A549 (cell line): ENCODE measurements around the gene CACNA2D4.

Experiments
- CBX2 ChIP-seq: fragments of 200-600 bp; sonication (generic); IDR thresholded peaks from 2 replicates; pipeline ENCODE4 v1.6.1; 2016; ENCODE audit warnings: low read depth, mild to moderate bottlenecking, borderline replicate concordance
- MAFK ChIP-seq: fragments of 450-650 bp; IDR thresholded peaks from 2 replicates; pipeline ENCODE4 v1.6.1; 2014; ENCODE audit not compliant: partially characterized antibody
- MAZ ChIP-seq: fragments of 150-350 bp; IDR thresholded peaks from 2 replicates; pipeline ENCODE4 v1.6.1; 2014; ENCODE audit warnings: antibody characterized with exemption, low read depth, low read length, borderline replicate concordance
- MYC ChIP-seq: IDR thresholded peaks from 2 replicates; pipeline ENCODE4 v1.6.1; 2012; ENCODE audit warnings: mild to moderate bottlenecking, inconsistent platforms, low read length, improper control_type of control experiment, borderline replicate concordance
- POLR2A ChIP-seq: IDR thresholded peaks from 2 replicates; pipeline ENCODE4 v1.6.1; 2012; ENCODE audit warnings: mild to moderate bottlenecking, low read length
- RAD21 ChIP-seq, 2 experiments: fragments of >200 bp in 1 of 2; sonication (Bioruptor Twin) in 1 of 2; formaldehyde crosslinking in 1 of 2; IDR thresholded peaks in 1 of 2; conservative IDR thresholded peaks in 1 of 2; 2 replicates in 1 of 2; 3 replicates in 1 of 2; pipeline ENCODE4 v1.6.1; 2012 to 2018; ENCODE audit warnings: inconsistent platforms in 1 of 2
- RCOR1 ChIP-seq: fragments of 150-350 bp; IDR thresholded peaks from 2 replicates; pipeline ENCODE4 v1.6.1; 2014; ENCODE audit warnings: antibody characterized with exemption, low read length, low read depth
- RFX5 ChIP-seq: fragments of 450-650 bp; IDR thresholded peaks from 2 replicates; pipeline ENCODE4 v1.7.1; 2014; ENCODE audit warnings: antibody characterized with exemption, mild to moderate bottlenecking, moderate library complexity
- ZNF302 ChIP-seq: fragments of 250-450 bp; sonication (Bioruptor Pico); IDR thresholded peaks from 2 replicates; pipeline ENCODE4 v1.9.0; 2021; ENCODE audit warnings: inconsistent platforms, mild to moderate bottlenecking, moderate library complexity
- TF ChIP-seq, protein P1 (sequence below): fragments of 150-350 bp; IDR thresholded peaks from 2 replicates; pipeline ENCODE4 v1.6.1; 2014; ENCODE audit warnings: low read depth, mild to moderate bottlenecking, low read length
- TF ChIP-seq, protein P2 (sequence below): fragments of >200 bp; sonication (Bioruptor Twin); formaldehyde crosslinking; IDR thresholded peaks from 3 replicates; pipeline ENCODE4 v1.5.1; 2016
- TF ChIP-seq, protein P3 (sequence below): IDR thresholded peaks from 2 replicates; pipeline ENCODE4 v1.6.1; 2012
- TF ChIP-seq, protein P4 (sequence below): IDR thresholded peaks from 2 replicates; pipeline ENCODE4 v1.6.1; 2012; ENCODE audit warnings: low read depth, borderline replicate concordance

DNA sequence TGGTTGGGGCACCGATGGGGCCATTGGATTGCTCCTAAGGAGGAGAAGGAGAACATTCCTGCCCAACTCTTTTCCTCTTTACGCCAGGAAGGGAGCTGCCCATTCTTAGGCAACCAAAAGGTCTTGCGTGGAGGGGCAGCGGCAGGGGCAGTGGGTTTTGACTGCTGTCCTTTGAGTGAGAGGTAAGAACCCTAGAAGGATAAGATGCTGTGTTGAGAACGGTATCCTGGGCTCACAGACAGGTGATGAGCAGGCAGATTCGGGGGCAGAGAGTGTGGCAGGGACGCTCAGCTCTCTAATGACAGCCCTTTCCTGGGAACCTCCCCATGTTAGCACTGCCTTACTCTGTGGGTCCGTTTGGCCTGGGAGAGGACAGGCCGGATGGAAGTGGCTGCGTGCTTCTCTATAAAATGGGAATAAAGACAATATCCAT lies 84.8 kb downstream of the CACNA2D4 start:
- no peak for TF ChIP-seq POLR2A
- TF ChIP-seq, protein P1, sequence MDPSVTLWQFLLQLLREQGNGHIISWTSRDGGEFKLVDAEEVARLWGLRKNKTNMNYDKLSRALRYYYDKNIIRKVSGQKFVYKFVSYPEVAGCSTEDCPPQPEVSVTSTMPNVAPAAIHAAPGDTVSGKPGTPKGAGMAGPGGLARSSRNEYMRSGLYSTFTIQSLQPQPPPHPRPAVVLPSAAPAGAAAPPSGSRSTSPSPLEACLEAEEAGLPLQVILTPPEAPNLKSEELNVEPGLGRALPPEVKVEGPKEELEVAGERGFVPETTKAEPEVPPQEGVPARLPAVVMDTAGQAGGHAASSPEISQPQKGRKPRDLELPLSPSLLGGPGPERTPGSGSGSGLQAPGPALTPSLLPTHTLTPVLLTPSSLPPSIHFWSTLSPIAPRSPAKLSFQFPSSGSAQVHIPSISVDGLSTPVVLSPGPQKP = no peak
- no peak for TF ChIP-seq MAZ
- TF ChIP-seq, protein P2, sequence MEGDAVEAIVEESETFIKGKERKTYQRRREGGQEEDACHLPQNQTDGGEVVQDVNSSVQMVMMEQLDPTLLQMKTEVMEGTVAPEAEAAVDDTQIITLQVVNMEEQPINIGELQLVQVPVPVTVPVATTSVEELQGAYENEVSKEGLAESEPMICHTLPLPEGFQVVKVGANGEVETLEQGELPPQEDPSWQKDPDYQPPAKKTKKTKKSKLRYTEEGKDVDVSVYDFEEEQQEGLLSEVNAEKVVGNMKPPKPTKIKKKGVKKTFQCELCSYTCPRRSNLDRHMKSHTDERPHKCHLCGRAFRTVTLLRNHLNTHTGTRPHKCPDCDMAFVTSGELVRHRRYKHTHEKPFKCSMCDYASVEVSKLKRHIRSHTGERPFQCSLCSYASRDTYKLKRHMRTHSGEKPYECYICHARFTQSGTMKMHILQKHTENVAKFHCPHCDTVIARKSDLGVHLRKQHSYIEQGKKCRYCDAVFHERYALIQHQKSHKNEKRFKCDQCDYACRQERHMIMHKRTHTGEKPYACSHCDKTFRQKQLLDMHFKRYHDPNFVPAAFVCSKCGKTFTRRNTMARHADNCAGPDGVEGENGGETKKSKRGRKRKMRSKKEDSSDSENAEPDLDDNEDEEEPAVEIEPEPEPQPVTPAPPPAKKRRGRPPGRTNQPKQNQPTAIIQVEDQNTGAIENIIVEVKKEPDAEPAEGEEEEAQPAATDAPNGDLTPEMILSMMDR = no peak
- TF ChIP-seq, protein P3, sequence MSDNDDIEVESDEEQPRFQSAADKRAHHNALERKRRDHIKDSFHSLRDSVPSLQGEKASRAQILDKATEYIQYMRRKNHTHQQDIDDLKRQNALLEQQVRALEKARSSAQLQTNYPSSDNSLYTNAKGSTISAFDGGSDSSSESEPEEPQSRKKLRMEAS = no peak
- no peak for TF ChIP-seq RAD21 (conservative IDR thresholded peaks at IDR 0.05 in 1 of 2, IDR thresholded peaks at IDR 0.05 in 1 of 2)
- no peak for TF ChIP-seq MYC
- TF ChIP-seq, protein P4, sequence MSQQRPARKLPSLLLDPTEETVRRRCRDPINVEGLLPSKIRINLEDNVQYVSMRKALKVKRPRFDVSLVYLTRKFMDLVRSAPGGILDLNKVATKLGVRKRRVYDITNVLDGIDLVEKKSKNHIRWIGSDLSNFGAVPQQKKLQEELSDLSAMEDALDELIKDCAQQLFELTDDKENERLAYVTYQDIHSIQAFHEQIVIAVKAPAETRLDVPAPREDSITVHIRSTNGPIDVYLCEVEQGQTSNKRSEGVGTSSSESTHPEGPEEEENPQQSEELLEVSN = no peak
- no peak for TF ChIP-seq RFX5
- TF ChIP-seq ZNF302 (CRISPR knock-in tag) = no peak
- TF ChIP-seq CBX2 = no peak
- no peak for TF ChIP-seq MAFK
- no peak for TF ChIP-seq RCOR1
